HG03135 (cell line): ENCODE data around the gene TACR1.

ENCODE experiments used
- ATAC-seq: cut with Tn5 transposase; IDR thresholded peaks from one replicate; pipeline ENCODE4 v1.9.1; 2021; ENCODE audit warnings: mild to moderate bottlenecking, moderate library complexity; ENCODE audit not compliant: unreplicated experiment

The TACR1 gene

DNA sequence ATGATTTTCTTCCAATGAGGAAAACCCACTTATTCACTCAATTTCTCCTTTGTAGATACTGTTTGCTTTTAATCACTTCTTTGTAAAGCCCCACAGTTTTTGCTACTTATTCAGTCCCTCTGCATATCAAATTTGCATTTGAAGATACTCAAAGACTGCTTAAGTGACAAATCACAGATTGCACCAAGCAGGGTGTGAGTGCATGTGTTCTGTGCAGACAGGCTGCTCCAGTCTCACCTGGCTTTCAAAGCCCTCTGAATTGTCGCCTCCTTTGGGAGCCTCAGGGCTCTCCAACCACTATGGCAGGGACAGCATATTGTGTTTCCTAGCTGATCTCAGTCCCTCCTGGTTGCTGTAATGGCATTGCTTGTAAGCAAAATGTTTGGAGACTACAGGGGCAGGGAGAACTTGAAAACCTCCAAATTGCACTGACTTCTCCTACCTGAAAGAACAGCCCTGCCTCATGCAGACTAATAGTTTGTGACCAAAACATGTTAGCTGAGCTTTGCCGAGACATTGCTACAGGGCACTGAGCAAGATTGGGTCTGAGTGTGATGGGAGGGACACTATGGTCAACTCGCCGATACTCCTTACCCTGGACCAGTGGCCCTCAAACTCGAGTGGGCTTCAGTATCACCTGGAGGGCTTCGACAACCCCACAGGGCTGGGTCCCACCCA lies 144.0 kb downstream of the TACR1 start:
- ATAC-seq = no peak

DNA sequence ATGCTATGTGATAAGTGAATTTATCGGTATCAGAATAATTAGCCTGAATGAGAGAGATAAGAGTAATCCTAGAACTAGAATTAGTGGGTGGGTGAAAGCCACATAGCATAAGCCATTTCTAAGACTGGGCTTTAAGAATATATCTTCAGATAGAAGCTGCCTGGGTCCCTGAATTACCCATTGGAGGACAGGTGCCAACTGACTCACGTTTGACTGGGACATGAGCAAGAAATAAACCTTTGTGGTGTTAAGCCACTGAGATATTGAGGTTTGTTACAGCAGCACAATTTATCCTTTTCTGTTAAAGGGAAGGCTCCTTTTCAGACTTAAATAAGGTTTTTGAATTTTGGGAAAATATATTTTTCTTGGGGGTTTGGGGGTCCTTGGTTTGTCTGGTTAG lies 145.0 kb downstream of the TACR1 start:
- no peak for ATAC-seq

DNA sequence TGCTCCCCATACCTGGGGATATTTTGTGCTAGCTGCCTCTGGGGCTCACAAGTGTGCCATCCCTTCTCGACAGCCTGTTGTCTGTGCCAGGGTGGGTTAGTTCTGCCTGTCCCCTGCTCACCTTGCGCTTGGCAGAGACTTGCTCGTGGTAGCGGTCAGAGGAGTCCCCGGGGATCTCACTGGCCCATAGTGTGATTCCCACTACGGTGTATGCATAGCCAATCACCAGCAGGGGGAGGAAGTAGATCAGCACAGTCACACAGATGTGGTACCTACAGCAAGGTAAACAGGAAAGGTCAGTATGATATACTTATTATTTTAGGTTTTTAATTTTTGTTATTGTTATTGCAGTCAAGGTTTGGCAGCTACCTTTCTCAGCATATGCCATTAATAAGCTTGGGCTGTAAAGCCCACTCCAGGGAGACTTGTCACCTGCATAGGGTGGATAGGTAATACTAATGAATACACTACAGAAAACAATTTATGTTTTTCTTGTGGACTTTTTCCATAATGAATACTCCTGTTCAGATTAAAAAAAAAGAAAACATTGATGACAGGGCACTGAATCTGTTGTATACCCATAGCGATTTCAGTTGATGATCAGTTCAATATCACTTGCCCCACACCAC lies 145.7 kb downstream of the TACR1 start:
- peak; percentile 78 for ATAC-seq

DNA sequence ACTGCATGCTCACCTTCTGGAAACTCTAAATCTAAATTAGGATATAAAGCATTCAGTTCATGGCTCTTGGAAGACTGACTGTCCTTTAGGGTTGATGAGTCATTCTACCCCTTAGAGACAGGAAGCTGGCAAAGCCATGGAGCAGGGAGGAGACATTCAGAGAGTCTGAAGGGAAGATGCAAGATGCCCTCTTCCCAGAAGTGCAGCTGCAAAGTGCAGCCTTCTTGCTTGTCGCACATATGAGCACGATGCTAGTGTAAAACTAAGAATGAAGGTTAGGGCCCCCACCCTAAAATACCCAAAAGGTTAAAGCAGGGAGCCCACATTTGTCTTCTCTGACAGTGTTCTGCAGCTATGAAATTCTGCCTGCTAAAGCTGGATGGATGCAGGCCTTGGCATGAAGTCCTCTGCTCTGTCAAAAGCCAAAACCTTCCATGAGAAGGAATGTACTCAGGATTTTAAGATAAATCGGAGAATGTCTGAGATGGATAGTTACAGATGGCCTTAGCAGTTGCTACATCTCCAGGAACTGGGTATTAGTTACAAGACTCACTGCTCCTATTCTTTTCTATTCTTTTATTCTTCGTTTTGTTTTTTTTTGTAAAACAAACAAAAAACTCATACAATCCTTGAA lies 151.2 kb downstream of the TACR1 start:
- no peak for ATAC-seq

DNA sequence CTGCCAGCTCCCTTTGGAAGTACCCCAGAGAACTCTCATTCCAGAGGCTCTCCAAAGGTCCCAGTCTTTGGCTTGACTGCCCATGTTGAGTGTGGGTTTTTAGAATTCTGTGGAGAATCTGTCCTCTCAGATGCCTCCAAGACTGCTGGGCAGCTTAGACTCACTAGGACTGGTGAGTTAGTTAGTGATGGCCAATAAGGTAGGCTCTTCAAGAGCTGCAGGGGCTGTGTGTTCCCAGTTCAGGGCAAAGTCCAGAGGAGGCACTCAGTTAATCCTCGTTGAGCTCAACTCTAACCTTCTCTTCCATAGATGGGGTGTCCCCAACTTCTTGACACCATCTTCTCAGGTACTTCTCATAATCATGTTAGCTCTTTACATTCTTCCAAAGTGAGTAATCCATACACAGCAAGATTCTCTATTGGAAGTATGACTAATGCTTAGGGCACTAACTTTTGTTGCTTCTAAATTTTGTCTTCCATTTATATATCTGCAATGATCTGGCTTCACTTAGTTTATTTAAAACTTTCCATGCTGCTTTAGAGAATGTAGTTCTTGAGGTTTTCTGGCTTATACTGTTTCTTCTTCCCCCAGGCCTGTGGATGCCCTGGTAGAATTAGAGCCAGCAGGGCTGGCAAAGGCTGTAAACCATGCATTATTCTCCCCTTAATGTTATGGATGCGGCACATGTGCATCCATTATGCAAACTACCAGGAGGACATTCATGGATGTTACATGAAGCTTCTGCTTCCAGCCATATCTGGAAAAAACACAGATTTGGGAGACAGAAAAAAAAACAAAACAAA lies 151.9 kb downstream of the TACR1 start:
- no peak for ATAC-seq

DNA sequence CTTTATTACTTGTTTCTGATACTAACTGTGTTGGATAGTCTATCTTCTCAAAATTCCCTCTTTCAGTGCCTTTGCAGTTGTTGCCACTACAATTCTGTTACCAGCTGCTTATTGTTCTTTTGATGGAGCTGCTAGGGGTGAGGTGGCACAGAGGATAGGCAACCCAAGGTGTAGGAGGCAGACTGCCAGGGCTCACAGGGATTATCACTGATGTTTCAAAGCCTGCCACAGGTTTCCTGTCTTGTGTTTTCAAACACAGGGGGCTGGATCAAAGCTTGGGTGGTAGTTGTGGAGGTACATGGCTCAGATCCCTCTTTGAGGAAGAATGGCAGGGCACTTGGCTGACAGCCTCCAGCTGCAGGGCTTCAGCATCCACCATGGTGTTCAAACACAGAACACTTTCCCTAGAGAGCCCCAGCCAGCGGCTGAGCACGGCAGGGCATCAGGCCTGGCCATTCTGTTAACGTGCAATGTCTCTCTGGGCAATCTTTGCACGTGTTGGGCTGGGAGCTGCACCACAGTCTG lies 153.7 kb downstream of the TACR1 start:
- no peak for ATAC-seq

DNA sequence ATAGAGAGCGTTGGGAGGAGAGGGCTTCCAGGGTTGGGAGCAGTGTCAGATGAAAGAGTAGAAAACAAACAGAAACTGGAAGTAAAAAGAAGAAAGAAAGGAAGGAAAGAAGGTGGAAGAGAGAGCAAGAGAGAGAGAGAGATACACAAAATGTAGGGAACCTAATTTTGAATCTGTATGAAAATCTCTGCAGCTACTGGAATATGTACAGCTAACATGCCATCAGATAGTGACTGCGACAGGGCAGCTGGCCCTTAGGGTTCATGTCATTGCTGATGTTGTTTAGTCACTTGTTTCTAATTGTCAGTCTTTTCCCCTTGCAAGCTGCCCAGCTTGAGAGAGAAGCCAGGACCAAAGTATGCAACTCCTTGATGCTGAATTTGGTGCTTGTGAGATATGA lies 155.0 kb downstream of the TACR1 start:
- ATAC-seq = no peak

DNA sequence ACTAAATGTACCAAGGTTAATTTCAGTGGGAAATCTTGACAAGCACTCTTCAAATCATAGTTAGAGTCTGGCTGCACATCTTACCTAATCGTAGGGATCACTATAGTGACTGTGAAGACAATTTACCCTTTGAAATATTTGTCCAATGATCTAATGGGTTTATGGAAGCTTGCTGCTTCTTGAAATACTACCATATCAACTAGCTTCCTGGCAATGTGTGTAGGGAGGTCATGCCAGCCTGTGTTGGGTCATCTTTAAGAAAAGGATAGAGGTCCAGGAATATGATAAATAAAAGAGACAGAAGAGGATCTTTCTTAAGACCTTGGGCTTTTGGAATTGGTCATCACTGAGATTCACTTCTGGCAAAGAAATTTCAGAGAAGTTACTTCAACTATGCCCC lies 156.5 kb downstream of the TACR1 start:
- ATAC-seq = no peak

DNA sequence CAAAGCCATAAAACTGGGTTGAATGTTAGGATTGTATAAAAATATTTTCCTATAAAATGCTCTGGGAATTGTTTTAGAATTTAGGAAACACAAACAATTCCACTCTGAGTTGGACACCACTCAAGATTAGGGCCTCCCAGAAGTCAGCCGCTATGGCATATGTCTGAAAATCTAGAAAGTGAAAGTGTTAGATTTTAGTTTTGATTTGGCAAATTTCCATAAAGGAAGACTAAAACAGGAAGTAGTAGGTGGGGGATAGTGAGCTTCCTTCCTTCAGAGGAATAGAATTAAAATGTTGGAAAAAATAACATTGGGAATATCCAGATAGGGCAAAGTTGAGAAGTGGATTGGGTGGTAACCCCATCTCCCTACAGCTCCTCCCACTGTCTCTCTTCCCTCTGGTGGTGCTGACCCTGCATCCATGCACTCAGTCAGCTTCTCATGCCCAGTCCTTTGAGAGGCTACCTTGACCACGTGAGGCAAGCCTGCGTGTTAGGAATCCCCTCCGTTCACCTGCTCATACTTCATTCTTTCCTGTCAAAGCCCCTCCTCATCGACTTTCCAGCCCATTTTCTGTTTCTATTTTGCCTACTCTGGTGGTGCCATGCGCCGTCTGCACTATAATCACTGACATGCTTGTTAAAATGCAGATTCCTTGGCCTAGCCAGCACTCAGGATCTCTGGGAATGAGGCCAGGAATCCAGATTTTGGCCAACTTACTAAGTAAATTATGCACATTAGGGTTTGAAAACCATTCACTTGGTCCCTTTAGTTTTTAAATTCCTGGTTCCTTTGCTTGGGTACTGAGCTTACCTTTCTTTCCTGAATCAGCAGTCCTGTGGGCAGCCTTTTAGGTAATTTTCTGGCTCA lies 157.4 kb downstream of the TACR1 start:
- no peak for ATAC-seq

DNA sequence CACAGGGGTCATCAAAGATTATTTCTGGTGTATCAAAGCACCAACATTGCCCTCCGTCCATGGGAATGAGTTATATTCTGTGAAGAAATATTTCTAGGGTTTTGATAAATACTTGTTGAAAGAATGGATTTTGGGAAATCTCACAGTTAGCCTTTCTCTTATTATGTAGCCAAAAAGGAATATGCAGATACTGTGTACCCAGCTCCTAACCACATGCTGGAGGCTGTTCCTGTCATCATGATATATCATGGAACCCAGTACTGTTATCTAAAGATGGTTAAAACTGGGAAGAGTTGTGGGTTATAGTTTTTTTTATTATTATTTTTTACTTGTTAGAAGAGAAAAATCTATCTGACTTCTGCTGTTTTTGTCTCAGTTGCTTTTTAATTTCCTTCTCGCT lies 158.1 kb downstream of the TACR1 start:
- ATAC-seq = no peak

DNA sequence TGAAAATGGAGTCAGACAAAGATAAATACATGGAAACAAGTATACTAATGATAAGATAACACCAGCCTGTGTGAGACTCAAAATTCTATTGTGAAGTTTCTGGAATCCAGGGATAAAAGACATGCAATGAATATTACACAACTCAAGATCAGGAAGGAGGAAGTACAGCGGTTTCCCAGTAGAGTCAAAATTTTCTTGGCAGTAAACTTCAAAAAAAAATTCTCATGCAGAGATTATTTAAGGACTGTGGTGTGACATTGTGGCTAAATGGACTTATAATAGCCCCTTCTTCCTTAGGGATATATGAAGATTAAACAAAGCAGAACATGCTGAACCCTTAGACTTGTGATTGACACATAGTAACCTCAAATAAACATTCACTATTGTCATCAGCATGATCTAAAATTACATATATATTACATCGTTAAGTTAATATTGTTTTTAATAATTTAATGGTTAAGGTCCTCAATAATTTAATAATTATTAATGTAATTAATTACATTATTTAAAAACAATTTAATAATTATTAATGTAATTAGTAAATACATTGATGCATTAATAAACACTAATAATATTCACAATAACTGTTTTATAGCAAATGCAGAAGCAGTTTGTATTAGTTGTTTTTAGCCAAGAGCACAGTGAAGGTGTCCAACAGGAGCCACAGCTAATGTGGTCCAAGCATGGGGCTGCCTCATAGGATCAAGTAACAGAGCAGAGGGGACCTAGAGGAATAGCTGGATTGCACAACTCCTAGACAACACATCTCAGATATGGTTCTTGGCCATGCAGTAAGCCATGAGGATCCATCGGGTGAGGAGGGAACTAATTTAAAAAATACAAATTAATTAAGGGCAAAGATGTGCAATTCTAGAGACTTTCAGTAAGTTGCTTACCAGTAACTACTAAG lies 163.6 kb downstream of the TACR1 start:
- no peak for ATAC-seq

DNA sequence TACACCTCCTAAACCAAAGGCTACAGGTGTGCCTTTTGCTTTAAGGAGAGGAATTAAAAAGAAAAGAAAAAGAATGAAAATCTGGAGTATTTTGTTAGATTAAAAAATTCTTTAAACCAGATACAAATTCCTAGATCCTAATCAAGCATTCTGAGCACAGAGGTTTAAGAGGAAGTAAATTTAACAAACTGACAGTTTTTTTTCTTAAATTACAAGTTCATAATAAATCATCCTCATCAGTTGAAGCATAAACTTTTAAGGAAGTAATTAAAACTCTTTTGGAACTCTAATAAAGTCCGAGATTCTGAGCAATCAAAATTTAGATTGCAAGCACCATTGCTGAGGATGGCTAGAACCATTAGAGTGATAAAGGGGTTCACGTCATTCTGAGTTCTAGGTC lies 165.8 kb downstream of the TACR1 start:
- ATAC-seq = no peak

DNA sequence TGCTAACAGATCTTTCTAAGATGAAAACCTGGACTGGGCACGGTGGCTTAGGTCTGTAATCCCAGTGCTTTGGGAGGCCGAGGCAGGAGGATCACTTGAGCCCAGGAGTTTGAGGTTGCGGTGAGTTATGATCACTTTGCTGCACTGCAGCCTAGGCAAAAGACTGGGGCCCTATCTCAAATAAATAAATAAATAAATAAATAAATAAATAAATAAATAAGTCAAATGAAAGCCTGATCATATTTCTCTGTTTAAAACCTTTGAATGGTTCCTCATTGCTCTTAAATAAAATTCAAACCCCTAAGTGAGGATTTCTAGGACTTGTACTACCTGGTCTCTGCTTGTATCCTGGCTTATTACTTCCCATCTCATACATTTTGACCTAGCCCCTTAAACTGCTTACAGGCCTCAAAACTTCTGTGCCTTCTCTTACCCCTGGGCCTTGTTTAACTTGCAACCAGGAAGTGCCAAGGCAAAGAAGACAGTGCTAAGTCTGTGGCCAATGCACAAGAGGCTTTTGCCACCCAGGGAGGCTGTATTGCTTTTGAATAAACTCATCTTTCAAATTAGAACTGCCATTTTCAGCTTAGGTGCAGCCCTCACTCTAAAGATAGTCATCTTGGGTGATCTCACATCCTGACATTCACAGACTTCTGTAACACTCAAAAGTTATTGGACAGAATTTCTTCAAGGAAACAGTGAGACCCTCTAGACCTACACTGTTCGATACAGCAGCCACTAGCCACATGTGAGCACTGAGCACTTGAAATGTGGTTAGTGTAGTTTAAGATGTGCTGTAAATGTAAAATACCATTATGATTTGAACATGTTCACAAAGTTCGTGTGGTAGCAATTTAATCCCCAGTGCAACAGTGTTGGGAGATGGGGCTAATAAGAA lies 167.2 kb downstream of the TACR1 start:
- no peak for ATAC-seq

DNA sequence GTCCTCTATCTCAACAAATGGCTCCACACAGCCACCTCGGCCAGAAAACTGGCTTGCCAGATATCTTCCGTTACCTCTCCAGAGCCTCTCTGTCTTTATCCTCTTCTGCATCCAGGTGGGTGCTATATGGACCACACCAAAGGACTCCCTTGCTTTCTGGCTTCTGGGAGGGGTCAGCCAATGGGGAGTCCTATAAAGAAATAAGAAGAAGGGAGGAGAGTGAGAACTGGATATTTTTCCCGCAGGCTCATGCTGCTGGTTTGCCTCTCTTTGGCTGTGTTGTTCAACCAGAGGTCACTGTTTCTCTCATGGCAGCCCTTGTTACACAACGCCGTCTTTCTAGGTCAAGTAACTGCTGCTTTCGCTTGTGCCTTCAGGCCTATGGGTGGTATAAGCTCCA lies 168.1 kb downstream of the TACR1 start:
- ATAC-seq = no peak

DNA sequence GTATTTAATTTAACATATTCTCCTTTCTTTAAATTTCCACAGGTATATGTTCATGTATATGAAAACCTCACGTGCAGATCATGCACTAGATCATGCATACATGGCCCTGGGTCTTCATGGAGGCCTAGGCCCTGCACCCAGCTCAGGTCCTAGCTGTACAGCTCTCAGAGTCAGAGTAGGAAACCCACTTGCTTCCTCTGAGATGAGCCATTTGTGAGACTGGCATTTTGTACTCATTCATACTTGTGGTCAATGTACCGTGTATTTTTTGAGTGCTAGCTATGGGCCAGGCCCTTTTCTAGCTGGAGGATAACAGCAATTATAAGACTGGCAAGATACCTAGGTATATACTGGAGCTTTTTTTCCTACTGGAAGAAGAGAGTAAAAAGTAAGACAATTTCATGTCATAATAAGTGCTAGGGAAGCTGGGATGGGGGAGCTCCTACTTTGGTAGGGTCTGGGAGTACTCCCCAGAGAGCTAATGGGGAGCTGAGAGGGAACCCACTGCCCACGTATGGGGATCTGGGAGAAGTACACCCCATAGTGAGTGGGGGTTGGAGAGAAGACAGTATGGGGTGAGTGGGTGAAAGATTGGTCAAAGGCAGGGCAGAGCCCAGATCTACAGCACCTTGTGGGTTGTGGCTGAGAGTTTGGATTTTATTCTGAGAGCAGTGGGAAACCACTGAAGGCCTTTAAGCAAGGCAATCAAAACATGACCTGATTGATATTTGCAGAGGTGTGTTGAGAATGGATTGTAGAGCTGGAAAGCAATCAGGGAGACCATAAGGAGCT lies 168.9 kb downstream of the TACR1 start:
- no peak for ATAC-seq

DNA sequence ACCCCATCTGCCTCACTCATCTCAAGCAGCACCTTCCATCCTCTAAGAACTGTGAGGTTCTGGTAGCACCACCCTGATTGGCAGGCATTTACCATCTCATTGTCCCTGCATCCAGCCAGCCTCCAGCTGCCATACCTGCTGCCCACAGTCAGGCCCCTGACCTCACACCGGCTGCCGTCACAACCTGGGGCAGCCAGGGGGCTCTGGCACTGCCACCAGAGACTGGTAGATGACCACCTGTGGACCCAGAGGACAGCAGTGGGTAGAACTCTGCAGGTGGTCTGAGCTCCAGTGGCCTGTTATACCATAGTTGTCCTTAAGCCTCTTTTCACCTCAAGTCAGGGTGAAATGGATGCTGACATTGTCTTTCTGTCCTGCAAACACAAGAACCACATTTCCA lies 171.4 kb downstream of the TACR1 start:
- no peak for ATAC-seq

DNA sequence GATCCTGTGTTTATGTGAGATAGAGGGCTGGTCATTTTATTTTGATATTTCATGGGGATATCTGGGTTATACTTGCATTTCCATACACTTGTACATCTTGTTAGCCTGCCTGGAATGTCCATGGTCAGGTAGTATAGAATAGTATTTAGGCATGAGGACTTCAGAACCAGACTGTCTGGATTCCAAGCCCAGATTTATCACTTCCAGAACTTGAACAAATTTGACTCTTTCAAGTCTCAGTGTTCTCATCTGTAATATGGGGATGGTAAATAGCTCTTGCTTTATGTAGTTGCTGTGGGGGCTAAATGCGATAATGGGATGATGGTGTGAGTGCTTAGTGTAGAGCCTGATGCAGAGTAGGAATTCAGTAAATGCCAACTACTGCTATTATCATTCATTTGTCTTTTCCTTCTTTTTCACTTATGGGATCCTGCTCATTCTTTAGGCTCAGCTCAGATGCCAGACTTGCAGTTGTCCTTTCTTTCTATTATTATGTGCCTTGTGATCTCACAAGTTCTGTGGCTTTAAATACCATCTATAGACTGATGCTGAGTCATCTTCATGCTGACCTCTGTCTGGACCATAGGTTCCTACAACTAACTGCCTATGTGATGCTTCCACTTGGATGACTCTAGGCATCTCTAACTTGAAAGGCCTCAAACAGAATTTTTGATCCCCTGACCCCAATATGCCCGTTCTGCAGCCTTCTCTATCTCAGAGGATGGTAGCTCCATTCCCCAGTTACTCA lies 173.5 kb downstream of the TACR1 start:
- ATAC-seq = no peak
